NK-92 treated with Interleukin-12 subunit alpha and Interleukin-12 subunit beta, amount 100 ng/mL, for 24 hours (cell line): ENCODE data around the gene KRTAP16-1.
"Not testable (repeated sequence)": the region's sequence is repeated elsewhere in the genome, so short reads cannot be mapped to it uniquely, and the experiment has no call there.

Experiments
- DNase-seq: peaks from one replicate; lab custom pipeline; 2025; lab: John Stamatoyannopoulos, UW

KRTAP16-1 gene

GRCh38 chr17:41308918-41309359 is at the start of gene KRTAP16-1:
KRTAP16-1 (minus strand) TSS chr17:41309309; CDS start chr17:41309253, 56 bp downstream.
- DNase-seq, result no peak

- DNase-seq, result no peak
Measured at GRCh38 chr17:41354536-41354935, 45.4 kb upstream of the KRTAP16-1 start.

GRCh38 chr17:41352597-41353366 is 43.7 kb upstream of the KRTAP16-1 start:
- no peak for DNase-seq

- no peak for DNase-seq
Measured at GRCh38 chr17:41351177-41351576, 42.1 kb upstream of the KRTAP16-1 start.

GRCh38 chr17:41350381-41350878 is 41.3 kb upstream of the KRTAP16-1 start, which contains the start of gene KRT33A:
KRT33A (minus strand) TSS chr17:41350828; CDS start chr17:41350767, 61 bp downstream.
- not testable (repeated sequence) for DNase-seq

GRCh38 chr17:41347869-41348760 is 39.0 kb upstream of the KRTAP16-1 start:
- no peak for DNase-seq

- DNase-seq, result not testable (repeated sequence)
Measured at GRCh38 chr17:41346421-41346820, 37.3 kb upstream of the KRTAP16-1 start.

- no peak for DNase-seq
Measured at GRCh38 chr17:41345992-41346391, 36.9 kb upstream of the KRTAP16-1 start.

GRCh38 chr17:41343029-41343428 is 33.9 kb upstream of the KRTAP16-1 start:
- no peak for DNase-seq

GRCh38 chr17:41340934-41341861 is 32.1 kb upstream of the KRTAP16-1 start:
- no peak for DNase-seq

- DNase-seq, result no peak
Measured at GRCh38 chr17:41340494-41340893, 31.4 kb upstream of the KRTAP16-1 start.

GRCh38 chr17:41339571-41340172 is 30.6 kb upstream of the KRTAP16-1 start:
- DNase-seq, result no peak

GRCh38 chr17:41338961-41339485 is 29.9 kb upstream of the KRTAP16-1 start:
- no peak for DNase-seq

- DNase-seq, result no peak
Measured at GRCh38 chr17:41335747-41336146, 26.6 kb upstream of the KRTAP16-1 start.

GRCh38 chr17:41334385-41335305 is 25.5 kb upstream of the KRTAP16-1 start:
- no peak for DNase-seq

GRCh38 chr17:41333836-41334235 is 24.7 kb upstream of the KRTAP16-1 start:
- DNase-seq, result no peak

GRCh38 chr17:41333098-41333497 is 24.0 kb upstream of the KRTAP16-1 start:
- DNase-seq, result no peak

GRCh38 chr17:41332239-41332638 is 23.1 kb upstream of the KRTAP16-1 start:
- no peak for DNase-seq

- no peak for DNase-seq
Measured at GRCh38 chr17:41331606-41332005, 22.5 kb upstream of the KRTAP16-1 start.
